Measurements from ENCODE around the gene CSAD. TPM values are rescaled to one million over a fixed set of nuclear protein-coding genes. Genes with fewer than 3 reads are reported as not detected.

CSAD gene, protein sequence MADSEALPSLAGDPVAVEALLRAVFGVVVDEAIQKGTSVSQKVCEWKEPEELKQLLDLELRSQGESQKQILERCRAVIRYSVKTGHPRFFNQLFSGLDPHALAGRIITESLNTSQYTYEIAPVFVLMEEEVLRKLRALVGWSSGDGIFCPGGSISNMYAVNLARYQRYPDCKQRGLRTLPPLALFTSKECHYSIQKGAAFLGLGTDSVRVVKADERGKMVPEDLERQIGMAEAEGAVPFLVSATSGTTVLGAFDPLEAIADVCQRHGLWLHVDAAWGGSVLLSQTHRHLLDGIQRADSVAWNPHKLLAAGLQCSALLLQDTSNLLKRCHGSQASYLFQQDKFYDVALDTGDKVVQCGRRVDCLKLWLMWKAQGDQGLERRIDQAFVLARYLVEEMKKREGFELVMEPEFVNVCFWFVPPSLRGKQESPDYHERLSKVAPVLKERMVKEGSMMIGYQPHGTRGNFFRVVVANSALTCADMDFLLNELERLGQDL
- 8.3 and 14.5 TPM in 2 replicates for total RNA-seq

DNA sequence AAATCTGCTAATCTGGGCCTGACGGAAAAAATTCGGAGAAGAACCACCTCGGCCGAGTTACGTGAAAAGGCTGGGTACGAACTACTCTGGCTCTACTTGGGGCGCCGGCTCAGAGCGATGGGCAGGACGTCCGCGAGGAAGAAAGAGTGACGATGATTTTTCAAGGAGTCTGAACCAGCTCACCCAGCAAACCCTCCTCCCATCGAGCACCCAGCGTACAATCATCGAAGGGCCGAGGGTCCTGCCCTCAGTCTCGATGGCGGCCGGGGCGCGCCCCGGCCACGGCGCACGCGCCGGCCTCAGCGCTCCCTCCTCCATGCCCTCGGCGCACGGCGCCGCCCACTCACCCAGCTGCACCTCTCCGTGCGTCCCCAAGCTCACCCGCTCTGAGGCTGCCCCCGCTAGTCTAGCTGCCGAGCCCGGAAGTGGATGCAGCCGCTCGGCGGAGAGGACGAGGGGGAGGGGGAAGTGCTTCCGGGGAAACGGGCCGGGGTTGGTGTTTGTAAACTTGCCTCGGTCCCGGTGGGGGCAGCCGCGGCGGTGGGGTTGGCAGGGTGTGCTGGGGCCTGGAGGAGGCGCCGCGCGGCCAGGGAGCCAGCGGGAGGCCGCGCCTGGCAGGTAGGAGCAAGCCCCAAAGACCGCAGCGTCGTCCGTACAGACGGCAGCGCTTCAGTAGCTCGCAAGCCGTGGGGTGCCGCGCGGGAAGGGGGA, at the start of gene CSAD, which contains the start of gene ZNF740:
TSS of gene CSAD (minus strand) at position 706 of the 711 bp plus-strand sequence. CDS start 7,455 bp downstream, outside the sequence.
TSS of gene ZNF740 (plus strand) at position 503 of the 711 bp plus-strand sequence. CDS start 1,262 bp downstream, outside the sequence.

DNA sequence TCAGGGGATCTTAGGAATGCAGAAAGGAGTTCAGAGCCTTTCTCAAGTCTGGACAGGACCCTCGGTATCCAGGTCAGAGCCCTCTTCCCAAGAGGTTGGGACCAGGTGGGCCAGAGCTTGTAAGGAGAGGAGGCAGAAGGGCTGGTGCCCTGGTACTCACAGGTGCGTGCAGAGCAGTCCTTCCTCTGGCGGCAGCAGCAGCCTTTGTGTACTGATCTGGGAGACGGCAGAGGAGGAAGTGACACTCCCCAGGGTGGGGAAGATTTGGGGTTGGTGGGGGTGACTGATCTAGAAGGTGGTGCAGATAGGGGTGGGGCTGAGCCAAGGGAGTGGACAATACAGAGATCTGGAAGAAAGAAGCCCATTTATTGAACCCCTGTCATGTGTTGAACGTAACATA, 26.3 kb upstream of the CSAD start, which contains the start of gene ITGB7:
TSS of gene ITGB7 (minus strand) at position 210 of the 400 bp plus-strand sequence. CDS start 6,808 bp downstream, outside the sequence.

Other genes with a start within 250 kb of the CSAD start
- 325 and 738 TPM in 2 replicates for gene KRT18, start 231.8 kb downstream of the CSAD start, total RNA-seq
- 1,104 and 1,171 TPM in 2 replicates for gene EIF4B, start 174.5 kb downstream of the CSAD start, total RNA-seq
- gene TNS2, start 130.9 kb downstream of the CSAD start, total RNA-seq, result 6.9 and 7.4 TPM in 2 replicates
- 24.9 and 25.1 TPM in 2 replicates for gene SPRYD3, start 101.5 kb downstream of the CSAD start, total RNA-seq
- 202 and 245 TPM in 2 replicates for gene IGFBP6, start 83.3 kb downstream of the CSAD start, total RNA-seq
- not detected in 2 replicates for gene SOAT2, start 77.4 kb downstream of the CSAD start, total RNA-seq
- 11.6 and 14.8 TPM in 2 replicates for gene ZNF740, start 203 bp downstream of the CSAD start, total RNA-seq
- gene ITGB7, start 26.3 kb upstream of the CSAD start, total RNA-seq, result 0.30 and 0.42 TPM in 2 replicates
- gene RARG, start 51.3 kb upstream of the CSAD start, total RNA-seq, result 17.8 and 33.3 TPM in 2 replicates
- gene ESPL1, start 87.4 kb upstream of the CSAD start, total RNA-seq, result 0.59 and 5.3 TPM in 2 replicates
- 189 and 681 TPM in 2 replicates for gene PFDN5, start 114.6 kb upstream of the CSAD start, total RNA-seq
- gene MYG1, start 118.8 kb upstream of the CSAD start, total RNA-seq, result 27.6 and 31.7 TPM in 2 replicates
- 39.8 and 43.9 TPM in 2 replicates for gene AAAS, start 140.7 kb upstream of the CSAD start, total RNA-seq
- not detected in 2 replicates for gene SP7, start 155.4 kb upstream of the CSAD start, total RNA-seq
- gene SP1, start 199.3 kb upstream of the CSAD start, total RNA-seq, result 24.1 and 37.1 TPM in 2 replicates
- gene AMHR2, start 242.9 kb upstream of the CSAD start, total RNA-seq, result not detected in 2 replicates